ENCODE data around the gene ADAR. TPM values are rescaled to one million over a fixed set of nuclear protein-coding genes. Genes with fewer than 3 reads are reported as not detected.

Gene ADAR
- total and polyA plus RNA-seq, 2 of the 8 experiments (the other 6 are each of a cell fraction or from before 2014, with no cell fraction given), result 125 to 242 TPM

GRCh38 chr1:154616659-154617345 is 8.8 kb upstream of the ADAR start:
- Histone ChIP-seq H3K56ac (replicated peaks; ENCODE audit: insufficient read length, low read depth, low read length) (no peak overlapping the region), H3K14ac (ENCODE audit: insufficient read length) (no peak overlapping the region), H4K8ac (ENCODE audit: extremely low read depth, insufficient read depth, low read length) (no peak overlapping the region), H3K4me2 (ENCODE audit: insufficient read depth in 1 of 2, low read depth in 2 of 2, low read length in 2 of 2) (no peak overlapping the region), H2BK12ac (ENCODE audit: low read depth, low read length) (no peak overlapping the region), H3K23ac (ENCODE audit: insufficient read length) (no peak overlapping the region), H2BK20ac (ENCODE audit: low read length) (no peak overlapping the region), H2BK15ac (ENCODE audit: low read length) (no peak overlapping the region), H3K4me1 (replicated peaks in 1 of 4; ENCODE audit: control insufficient read depth in 3 of 4, insufficient read depth in 4 of 4, low read length in 3 of 4) (peaks cover 6 to 11% (median 9%) of the 10 kb centered on the region in 4 experiments), H2AK5ac (ENCODE audit: low read depth, low read length) (no peak overlapping the region), H4K91ac (replicated peaks; ENCODE audit: insufficient read length, low read length) (no peak overlapping the region), H2BK5ac (ENCODE audit: low read depth, low read length) (no peak overlapping the region), H3K9ac (replicated peaks in 1 of 4; ENCODE audit: extremely low read depth in 1 of 4, low read depth in 3 of 4, low read length in 3 of 4) (no peak overlapping the region), H3K27me3 (replicated peaks in 1 of 4; ENCODE audit: control insufficient read depth in 3 of 4, extremely low read depth in 1 of 4, insufficient read depth in 3 of 4, low read length in 3 of 4) (no peaks in the 10 kb centered on the region), H3K79me2 (ENCODE audit: control insufficient read depth in 1 of 2, insufficient read depth in 2 of 2, low read length in 2 of 2) (peaks cover 23 to 94% of the 10 kb centered on the region in 2 experiments), H3K4ac (replicated peaks; ENCODE audit: insufficient read length, low read depth, low read length) (no peak overlapping the region), H3K23me2 (ENCODE audit: low read depth, low read length) (no peaks in the 10 kb centered on the region), H3K9me3 (ENCODE audit: insufficient read depth in 2 of 2, low read depth in 1 of 2, low read length in 1 of 2) (no peaks in the 10 kb centered on the region), H3K36me3 (ENCODE audit: control insufficient read depth in 2 of 4, insufficient read depth in 4 of 4, low read length in 3 of 4) (no peaks in the 10 kb centered on the region), H4K20me1 (replicated peaks in 1 of 2; ENCODE audit: control insufficient read depth in 1 of 2, insufficient read depth in 2 of 2, low read length in 2 of 2) (peaks cover 3 to 4% of the 10 kb centered on the region in 2 experiments), H2BK120ac (replicated peaks; ENCODE audit: low read depth, low read length) (no peak overlapping the region), H4K5ac (ENCODE audit: insufficient read length, low read depth, low read length) (no peak overlapping the region), H3K79me1 (ENCODE audit: low read depth, low read length) (peaks cover 11% of the 10 kb centered on the region), H3K18ac (ENCODE audit: extremely low read depth, low read length) (no peak overlapping the region), H2AFZ (ENCODE audit: low read length) (no peak overlapping the region), H3K4me3 (ENCODE audit: extremely low read depth in 1 of 4, insufficient read depth in 2 of 4, low read depth in 3 of 4, low read length in 4 of 4) (no peak overlapping the region), H3K27ac (ENCODE audit: low read depth, low read length) (no peak overlapping the region)
- FAIRE-seq (no peak), DNase-seq (ENCODE audit: low read depth in 1 of 2, low spot score in 2 of 2) (no peak)
- WGBS, 2 experiments (ENCODE audit: extremely low coverage in 1 of 2, insufficient coverage in 1 of 2, insufficient read length in 1 of 2, insufficient replicate concordance in 2 of 2, low coverage in 1 of 2, low lambda C conversion rate in 2 of 2, missing lambda C conversion rate in 1 of 2), result 92% methylated on average over 5 of the region's 5 CpGs; no CpG with 5 or more reads in 1 of the 2 experiments
- ChIA-PET CTCF (ENCODE audit: partially characterized antibody) (interaction anchor here (0.6 to 1.9 kb wide), 4 partner anchors 10 to 556 kb away, joined by 3 to 8 read pairs (median 3); partner anchors contain the start of gene KRTCAP2), POLR2A (ENCODE audit: partially characterized antibody) (interaction anchor here (2.1 kb wide), 1 partner anchor 11 kb away, joined by 9 read pairs; no protein-coding TSS in a partner anchor)
- TF ChIP-seq HDAC2 (IDR thresholded peaks at IDR 0.05; ENCODE audit: borderline replicate concordance in 1 of 2, low read depth in 2 of 2, low read length in 2 of 2) (no peak), FOSL1 (IDR thresholded peaks at IDR 0.05; ENCODE audit: insufficient read depth, low read depth, low read length) (no peak), BACH1 (IDR thresholded peaks at IDR 0.05; ENCODE audit: low read length) (no peak), POLR2A (IDR thresholded peaks at IDR 0.05; ENCODE audit: control extremely low read depth in 1 of 2, low read depth in 2 of 2, low read length in 2 of 2) (no peak), EZH2 (IDR thresholded peaks at IDR 0.05; ENCODE audit: low read depth, low read length, severe bottlenecking) (no peak), KDM1A (IDR thresholded peaks at IDR 0.05; ENCODE audit: borderline replicate concordance, low read length) (no peak), SUZ12 (IDR thresholded peaks at IDR 0.05; ENCODE audit: low read length) (no peak), KDM4A (IDR thresholded peaks at IDR 0.05; ENCODE audit: low read depth, low read length, severe bottlenecking) (no peak), RNF2 (IDR thresholded peaks at IDR 0.05; ENCODE audit: borderline replicate concordance, low read depth, low read length, missing control alignments, poor library complexity, severe bottlenecking) (no peak), SRF (IDR thresholded peaks at IDR 0.05; ENCODE audit: low read depth, low read length) (no peak), ATF3 (IDR thresholded peaks at IDR 0.05; ENCODE audit: insufficient read depth, low read depth, low read length) (no peak), BRCA1 (IDR thresholded peaks at IDR 0.05; ENCODE audit: low read depth, low read length) (no peak)
